GM18873 (cell line): ENCODE measurements around the gene SARS2.
A peak's percentile ranks its signal among the peaks of the same experiment; 100 is the strongest.
"Not testable (repeated sequence)": the region's sequence is repeated elsewhere in the genome, so short reads cannot be mapped to it uniquely, and the experiment has no call there.

Experiments used
- ATAC-seq: cut with Tn5 transposase; IDR thresholded peaks from one replicate; pipeline ENCODE4 v1.9.1; 2021; ENCODE audit warnings: mild to moderate bottlenecking, moderate library complexity, moderate number of reproducible peaks; ENCODE audit not compliant: unreplicated experiment, low FRiP score

SARS2 gene

DNA sequence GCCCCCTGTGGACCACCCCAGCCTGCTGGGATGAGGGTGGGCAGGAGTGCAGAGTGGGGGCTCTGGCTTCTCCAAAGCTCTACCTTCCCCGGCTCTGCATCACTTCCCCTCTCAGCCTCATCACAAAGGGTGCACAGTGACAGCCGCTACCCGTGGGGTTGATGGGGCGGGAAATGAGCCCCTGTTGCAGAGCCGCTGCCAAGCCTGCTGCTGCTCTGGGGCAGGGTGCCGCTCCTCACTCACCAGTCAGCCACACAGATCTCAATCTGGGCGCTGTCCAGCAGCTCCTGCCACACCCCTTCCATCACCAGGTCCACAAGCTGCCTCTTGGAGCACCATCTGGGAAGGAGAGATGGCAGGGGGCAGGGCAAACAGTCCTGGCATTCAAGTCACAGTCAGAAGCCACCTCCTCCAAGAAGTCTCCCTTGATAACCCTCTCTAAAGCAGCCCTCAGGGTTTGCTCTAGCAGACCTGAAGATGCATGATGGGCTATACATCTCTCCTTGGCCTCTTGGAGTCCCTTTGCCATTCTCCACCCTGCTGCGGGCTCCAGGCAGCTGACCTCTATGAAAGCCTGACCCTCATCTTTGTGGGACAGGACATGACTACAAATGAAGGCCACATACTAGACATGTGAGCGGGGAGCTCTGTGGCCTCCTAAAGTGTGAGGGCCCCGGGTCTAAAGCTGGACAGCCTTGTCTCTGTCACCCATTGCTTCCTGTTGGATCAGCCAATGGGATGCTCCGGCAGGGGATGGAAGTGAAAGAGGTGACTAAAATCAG lies 15.9 kb upstream of the SARS2 start:
- no peak for ATAC-seq

GRCh38 chr19:38945562-38946228 lies 15.1 kb upstream of the SARS2 start:
- ATAC-seq: no peak

DNA sequence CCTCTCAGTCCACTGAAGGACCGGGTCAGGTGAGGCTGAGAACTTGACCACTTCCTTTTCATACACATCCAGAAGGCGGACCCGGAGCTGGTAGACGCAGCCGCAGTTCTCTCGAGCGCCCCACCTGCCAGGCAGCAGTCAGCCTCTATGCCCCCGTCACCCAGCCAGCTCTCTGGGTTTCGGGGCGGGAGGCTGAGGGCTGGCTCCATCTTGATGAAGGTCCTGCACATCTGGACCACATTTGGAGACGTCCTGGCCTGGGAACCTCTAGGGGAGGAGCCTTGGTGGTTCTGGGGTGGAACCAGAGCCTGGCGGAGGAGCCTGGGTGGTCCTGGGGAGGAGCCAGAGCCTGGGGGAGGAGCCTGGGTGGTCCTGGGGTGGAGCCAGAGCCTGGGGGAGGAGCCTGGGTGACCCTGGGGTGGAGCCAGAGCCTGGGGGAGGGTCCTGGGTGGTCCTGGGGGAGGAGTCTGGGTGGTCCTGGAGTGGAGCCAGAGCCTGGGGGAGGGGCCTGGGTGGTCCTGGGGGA lies 14.5 kb upstream of the SARS2 start:
- ATAC-seq: no peak

DNA sequence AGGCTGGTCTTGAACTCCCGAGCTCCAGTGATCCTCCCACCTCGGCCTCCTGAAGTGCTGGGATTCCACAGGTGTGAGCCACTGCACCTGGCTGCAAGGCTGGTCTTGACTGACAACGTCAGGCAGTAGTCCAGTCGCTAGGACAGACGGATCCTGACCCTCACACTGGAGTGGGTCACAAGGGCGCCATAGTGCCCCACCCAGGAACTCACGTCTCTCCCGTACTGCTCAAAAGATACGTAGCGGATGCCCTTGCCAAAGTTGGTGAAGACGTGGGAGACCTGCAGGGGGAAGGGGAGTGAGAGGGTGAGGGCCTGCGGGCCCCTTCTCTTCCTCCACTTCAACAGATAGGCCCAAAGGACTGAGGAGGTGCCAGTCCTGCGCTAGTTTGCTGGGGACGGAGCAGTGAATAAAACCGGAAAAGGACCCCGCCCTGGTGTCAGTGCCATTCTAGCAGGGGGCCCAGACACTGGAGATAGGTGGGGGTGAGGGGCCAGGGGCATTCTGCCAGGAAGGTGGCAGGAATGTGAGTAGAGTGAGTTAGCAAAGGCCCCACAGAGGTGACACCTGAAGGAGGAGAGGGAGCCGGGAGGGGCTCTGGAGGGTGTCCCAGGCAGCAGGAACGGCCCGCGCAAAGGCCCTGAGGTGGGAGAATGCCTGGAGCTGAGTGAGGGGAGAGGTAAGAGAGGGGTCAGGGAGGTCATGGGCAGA lies 12.1 kb upstream of the SARS2 start:
- ATAC-seq: no peak

- ATAC-seq: no peak
These were observed 11.4 kb upstream of the SARS2 start for GRCh38 chr19:38941979-38942378.

- ATAC-seq: not testable (repeated sequence)
These were observed 10.9 kb upstream of the SARS2 start for GRCh38 chr19:38941466-38941865.

GRCh38 chr19:38939957-38940356 lies 9.4 kb upstream of the SARS2 start:
- no peak for ATAC-seq

DNA sequence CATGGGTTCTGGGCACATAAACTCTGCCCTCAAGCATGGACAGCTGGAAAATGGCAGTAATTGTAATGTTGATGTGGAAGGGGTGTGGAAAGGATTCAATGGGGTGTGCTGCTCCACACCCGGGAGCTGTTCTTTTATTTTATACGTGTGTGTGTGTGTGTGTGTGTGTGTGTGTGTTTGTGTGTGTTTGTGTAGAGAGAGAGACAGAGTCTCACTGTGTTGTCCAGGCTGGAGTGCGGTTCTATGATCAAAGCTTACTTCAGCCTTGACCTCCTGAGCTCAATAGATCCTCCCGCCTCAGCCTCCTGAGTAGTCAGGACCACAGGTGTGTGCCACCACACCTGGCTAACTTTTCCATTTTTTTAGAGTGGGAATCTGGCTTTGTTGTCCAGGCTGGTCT lies 3.0 kb upstream of the SARS2 start:
- no peak for ATAC-seq

DNA sequence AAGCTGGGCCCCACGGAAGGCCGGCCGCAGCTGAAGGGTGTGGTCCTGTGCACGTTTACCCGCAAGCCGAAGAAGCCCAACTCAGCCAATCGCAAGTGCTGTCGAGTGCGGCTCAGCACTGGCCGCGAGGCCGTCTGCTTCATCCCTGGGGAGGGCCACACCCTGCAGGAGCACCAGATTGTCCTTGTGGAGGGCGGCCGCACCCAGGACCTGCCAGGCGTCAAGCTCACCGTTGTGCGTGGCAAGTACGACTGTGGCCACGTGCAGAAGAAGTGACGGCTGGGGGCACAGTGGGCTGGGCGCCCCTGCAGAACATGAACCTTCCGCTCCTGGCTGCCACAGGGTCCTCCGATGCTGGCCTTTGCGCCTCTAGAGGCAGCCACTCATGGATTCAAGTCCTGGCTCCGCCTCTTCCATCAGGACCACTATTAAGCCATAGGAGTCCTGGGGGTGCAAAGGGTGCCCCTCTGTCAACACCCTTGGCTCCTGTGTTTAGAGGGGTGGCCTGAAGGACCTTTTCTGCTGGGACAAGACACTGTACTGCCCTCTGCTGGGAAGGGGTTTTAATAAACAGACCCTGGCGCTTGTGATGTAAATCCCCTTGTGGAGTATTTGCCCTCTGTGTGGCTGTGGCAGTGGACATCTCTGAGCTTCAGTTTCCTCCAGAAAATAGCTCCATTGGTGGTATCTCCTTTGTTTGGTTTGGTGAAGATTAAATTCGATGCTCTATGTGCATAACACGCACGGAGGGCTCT lies 2.0 kb upstream of the SARS2 start:
- no peak for ATAC-seq

DNA sequence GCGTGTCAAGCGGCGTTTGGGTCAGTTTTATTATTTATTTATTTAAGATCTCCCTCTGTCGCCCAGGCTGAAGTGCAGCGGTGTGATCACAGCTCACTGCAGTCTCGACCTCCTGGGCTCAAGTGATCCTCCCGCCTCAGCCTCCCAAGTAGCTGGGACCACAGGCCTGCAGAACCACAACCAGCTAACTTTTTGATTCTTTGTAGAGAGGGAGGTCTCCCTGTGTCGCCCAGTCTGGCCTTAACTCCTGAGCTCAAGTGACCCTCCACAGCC lies 894 bp upstream of the SARS2 start:
- no peak for ATAC-seq

DNA sequence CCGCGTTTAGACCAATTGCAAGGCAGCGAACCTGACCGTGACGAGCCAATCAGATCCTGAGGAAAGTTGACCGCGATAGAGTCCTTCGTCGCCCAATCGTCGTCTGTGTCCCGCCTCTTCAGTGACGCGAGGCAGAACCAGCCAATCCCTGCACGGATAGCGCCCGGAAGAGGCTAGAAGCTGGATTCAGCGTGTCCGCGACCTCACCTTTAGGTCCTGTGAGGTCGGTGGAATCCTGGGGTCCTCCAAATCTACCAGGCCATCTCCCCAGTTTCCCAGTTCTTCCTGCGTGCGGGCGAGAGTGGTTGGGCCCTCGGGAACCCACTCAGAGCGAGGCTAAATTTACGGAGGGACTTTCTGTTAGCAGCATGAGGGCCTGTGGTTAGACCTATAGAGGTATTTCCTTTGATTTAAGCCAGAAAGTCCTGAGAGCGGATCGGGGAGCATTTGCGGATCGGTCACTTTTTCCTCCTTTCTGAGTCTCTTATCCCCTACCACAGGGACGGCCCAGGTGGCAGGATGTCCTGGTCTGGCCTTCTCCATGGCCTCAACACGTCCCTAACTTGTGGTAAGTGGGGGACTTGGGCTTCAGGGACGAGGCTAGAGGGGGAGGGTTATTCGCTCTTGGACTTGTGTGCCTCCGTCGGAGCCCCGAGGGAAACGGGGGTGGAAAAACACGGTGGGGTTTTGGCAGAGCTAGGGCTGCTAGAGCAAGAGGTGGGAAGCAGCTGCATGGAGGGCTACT lies 385 bp upstream of the SARS2 start, which contains the start of gene MRPS12:
MRPS12 (plus strand) TSS at position 169 of the 745 bp plus-strand sequence; CDS start at position 520, 351 bp downstream.
- ATAC-seq: peak; percentile 93

- no peak for ATAC-seq
These were observed 2.1 kb downstream of the SARS2 start for GRCh38 chr19:38928391-38929001.

- ATAC-seq: no peak
These were observed 6.2 kb downstream of the SARS2 start for GRCh38 chr19:38924388-38924787.

GRCh38 chr19:38922482-38922881 lies 8.1 kb downstream of the SARS2 start:
- ATAC-seq: no peak

DNA sequence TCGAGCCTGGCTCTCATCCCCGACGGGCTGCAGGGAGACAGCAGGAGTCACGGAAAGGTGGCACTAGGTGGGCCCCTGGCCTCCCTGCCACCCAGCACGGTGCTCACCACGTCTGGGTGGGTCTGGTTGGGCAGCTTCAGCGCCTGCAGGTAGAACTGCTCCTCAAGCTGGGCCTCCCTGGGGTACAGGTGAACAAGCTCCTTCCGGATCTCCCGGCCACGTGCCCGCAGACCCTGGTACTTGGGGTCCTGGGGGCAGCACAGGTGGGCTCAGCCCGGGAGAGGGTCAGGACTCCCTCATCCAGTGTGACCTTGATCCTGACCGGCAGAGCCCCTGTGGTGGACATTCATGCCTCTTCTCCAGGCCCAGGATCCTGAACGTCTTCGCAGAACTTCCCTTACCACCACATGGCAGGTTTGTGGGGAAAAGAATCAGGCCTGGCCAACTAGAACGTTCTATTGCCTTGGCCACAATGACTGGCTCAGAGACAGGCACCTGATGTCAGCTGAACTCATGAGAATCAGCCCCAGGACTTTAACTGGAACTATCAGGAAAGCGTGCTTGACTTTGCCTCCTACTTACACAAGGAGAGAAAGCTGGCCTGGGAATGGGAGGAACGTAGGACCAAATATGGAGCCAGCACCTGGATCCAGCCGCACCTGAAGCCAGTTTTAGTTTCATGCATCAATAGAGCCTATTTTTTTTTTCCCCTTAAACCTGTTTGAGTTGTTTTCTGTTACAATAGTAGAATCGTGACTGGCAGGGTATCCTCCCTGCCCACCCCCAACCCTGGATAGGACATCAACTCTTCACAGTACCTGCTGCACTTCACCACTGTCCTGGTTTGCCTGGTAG lies 8.9 kb downstream of the SARS2 start:
- ATAC-seq: no peak

DNA sequence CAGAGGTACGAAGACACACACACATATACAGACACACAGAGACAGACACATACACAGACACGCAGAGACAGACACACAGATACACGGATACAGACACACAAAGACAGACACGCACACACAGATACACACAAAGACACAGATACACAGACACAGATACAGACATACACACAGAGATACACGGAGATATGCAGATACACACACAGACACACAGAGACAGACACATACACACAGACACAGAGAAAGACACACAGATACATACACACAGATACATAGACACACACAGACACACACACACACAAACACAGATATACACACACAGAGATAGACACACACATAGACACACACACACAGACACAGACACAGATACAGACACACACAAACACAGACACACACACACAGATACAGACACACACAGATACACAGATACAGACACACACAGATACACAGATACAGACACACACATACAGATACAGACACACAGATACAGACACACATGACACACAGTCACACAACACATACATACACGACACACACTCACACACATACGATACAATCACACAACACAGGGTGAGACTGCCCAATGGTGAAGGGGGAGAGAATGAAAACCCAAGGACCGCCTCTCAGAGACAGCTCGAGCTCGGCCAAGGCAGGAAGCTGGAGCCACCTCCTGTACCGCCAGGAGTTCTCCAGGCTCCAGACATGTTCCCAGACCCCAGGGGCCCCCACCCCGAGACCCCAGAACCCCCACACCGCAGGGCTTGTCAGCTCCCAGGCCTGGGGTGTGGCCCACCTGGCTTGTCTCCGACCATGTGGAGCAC lies 9.8 kb downstream of the SARS2 start:
- no peak for ATAC-seq

GRCh38 chr19:38919837-38920601 lies 10.5 kb downstream of the SARS2 start:
- ATAC-seq: no peak
